HepG2 (cell line): ENCODE measurements around the gene TOR1A.

Source experiments
- CEBPG ChIP-seq: IDR thresholded peaks from 2 replicates; pipeline ENCODE4 v1.6.1; 2016
- U2AF1 ChIP-seq: fragments of 200-400 bp; formaldehyde crosslinking; optimal IDR thresholded peaks from 2 replicates; pipeline ENCODE3; 2017; ENCODE audit warnings: mild to moderate bottlenecking, low read depth, low read length
- ZNF331 ChIP-seq: sonication (generic); formaldehyde crosslinking; IDR thresholded peaks from 2 replicates; pipeline ENCODE4 v1.4.0; 2020; ENCODE audit warnings: missing genetic modification reagents
- TF ChIP-seq, protein P1 (sequence below): sonication (generic); formaldehyde crosslinking; IDR thresholded peaks from 2 replicates; pipeline ENCODE4 v1.5.0; 2020; ENCODE audit warnings: mild to moderate bottlenecking, missing genetic modification reagents, moderate library complexity

DNA sequence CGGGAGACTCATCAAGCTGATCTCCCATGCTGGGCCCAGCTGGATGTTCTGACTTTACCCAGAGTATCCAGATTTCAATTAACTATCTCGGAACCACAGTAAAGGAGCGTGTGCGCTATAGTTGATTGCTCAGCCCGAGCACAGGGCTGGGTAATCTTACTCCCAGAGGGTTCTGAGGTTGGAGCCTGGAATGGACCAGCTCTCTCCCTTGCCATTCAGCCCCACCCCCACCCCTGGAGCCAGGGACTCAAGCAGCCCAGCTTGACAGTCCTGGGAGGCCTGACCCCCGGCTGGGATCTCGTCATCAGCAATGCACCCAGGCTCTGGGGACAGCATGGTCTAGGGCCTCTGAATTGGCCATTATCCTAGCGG, 47.4 kb downstream of the TOR1A start:
- TF ChIP-seq, protein P1, sequence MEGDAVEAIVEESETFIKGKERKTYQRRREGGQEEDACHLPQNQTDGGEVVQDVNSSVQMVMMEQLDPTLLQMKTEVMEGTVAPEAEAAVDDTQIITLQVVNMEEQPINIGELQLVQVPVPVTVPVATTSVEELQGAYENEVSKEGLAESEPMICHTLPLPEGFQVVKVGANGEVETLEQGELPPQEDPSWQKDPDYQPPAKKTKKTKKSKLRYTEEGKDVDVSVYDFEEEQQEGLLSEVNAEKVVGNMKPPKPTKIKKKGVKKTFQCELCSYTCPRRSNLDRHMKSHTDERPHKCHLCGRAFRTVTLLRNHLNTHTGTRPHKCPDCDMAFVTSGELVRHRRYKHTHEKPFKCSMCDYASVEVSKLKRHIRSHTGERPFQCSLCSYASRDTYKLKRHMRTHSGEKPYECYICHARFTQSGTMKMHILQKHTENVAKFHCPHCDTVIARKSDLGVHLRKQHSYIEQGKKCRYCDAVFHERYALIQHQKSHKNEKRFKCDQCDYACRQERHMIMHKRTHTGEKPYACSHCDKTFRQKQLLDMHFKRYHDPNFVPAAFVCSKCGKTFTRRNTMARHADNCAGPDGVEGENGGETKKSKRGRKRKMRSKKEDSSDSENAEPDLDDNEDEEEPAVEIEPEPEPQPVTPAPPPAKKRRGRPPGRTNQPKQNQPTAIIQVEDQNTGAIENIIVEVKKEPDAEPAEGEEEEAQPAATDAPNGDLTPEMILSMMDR = no peak
- TF ChIP-seq CEBPG (CRISPR knock-in tag) = no peak
- no peak for TF ChIP-seq U2AF1
- TF ChIP-seq ZNF331 (CRISPR knock-in tag) = no peak
